DND-41 (cell line): ENCODE results near the gene CBX4.

Source experiments
- EZH2 ChIP-seq: IDR thresholded peaks from 3 replicates; pipeline ENCODE4 v1.6.1; 2012; ENCODE audit warnings: borderline replicate concordance, low read depth, mild to moderate bottlenecking, moderate library complexity, low read length, inconsistent platforms; ENCODE audit not compliant: severe bottlenecking
- TF ChIP-seq, protein P1 (sequence below): IDR thresholded peaks from 2 replicates; pipeline ENCODE4 v1.5.1; 2012; ENCODE audit warnings: borderline replicate concordance, low read length, moderate library complexity, mild to moderate bottlenecking; ENCODE audit not compliant: poor library complexity, severe bottlenecking; ENCODE audit errors: extremely low read depth

DNA sequence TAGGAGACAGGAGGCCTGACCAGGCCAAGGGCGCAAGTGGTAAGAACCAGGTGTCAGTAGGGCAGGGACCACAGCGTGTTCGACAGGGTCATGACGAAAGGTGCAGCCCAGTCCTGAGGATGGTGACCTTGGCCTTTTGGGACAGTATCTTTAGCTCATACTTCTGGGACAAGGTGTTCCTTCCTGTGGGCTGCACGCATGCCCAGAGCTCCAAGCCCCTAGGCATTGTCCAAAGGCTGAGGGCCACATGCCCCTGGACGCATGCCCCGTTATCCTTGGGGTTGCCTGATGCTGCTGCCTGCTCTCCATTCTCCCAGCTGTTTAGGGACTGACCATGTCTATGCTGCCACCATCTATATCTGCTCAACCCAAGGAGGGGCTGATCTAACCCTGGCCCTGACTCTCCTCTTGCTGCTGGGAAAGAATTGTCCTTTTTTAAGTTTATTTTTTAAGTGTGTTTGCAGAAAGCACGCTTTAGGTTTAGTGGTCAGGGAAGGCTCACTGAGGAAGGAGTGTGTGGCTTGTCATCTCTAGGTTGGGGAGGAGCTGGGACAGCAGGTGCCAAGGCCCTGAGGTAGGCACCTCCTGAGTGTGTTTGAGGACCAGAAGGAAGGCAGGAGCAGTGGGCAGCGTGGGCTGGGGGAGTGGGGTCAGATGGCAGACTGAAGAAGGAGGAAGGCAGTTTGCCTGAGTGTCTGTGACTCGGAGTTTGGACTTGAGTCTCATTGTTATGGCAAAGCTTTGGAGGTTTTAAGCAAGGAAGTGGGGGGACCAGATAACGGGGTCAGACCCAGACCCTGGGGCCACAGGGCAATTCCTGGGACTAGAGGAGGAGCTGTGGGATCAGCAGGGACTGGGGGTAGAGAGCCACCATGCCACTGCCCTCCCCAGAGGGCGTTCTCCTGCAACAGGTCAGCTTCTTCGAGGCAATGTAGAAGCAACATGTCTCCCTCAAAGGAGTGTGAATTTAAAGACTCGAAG is 15.1 kb upstream of the CBX4 start:
- TF ChIP-seq, protein P1, sequence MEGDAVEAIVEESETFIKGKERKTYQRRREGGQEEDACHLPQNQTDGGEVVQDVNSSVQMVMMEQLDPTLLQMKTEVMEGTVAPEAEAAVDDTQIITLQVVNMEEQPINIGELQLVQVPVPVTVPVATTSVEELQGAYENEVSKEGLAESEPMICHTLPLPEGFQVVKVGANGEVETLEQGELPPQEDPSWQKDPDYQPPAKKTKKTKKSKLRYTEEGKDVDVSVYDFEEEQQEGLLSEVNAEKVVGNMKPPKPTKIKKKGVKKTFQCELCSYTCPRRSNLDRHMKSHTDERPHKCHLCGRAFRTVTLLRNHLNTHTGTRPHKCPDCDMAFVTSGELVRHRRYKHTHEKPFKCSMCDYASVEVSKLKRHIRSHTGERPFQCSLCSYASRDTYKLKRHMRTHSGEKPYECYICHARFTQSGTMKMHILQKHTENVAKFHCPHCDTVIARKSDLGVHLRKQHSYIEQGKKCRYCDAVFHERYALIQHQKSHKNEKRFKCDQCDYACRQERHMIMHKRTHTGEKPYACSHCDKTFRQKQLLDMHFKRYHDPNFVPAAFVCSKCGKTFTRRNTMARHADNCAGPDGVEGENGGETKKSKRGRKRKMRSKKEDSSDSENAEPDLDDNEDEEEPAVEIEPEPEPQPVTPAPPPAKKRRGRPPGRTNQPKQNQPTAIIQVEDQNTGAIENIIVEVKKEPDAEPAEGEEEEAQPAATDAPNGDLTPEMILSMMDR: no peak
- no peak for TF ChIP-seq EZH2
